Colonic mucosa (tissue), 4 donors: ENCODE results near the gene NR2E3. TPM values are rescaled to one million over a fixed set of nuclear protein-coding genes. Genes with fewer than 3 reads are reported as not detected.

Experiments
- DNase-seq: peaks from one replicate; pipeline ENCODE4 v3.0.0-alpha.2; 2020
- H3K27ac ChIP-seq: fragments of 200-600 bp; one replicate; pipeline ENCODE4 v1.8.0; 2021
- H3K27me3 ChIP-seq: fragments of 200-600 bp; one replicate; pipeline ENCODE4 v1.8.0; 2021
- H3K36me3 ChIP-seq: fragments of 200-600 bp; one replicate; pipeline ENCODE4 v1.8.0; 2021
- H3K4me1 ChIP-seq: fragments of 200-600 bp; one replicate; pipeline ENCODE4 v1.8.0; 2021; ENCODE audit warnings: mild to moderate bottlenecking
- H3K4me3 ChIP-seq: fragments of 200-600 bp; one replicate; pipeline ENCODE4 v1.8.0; 2021
- H3K9ac ChIP-seq, 2 donors: one replicate each; pipeline ENCODE4 v1.7.0; 2013; ENCODE audit warnings: control low read depth in 2 of 2, low read depth in 2 of 2, low read length in 2 of 2
- H3K9me3 ChIP-seq: fragments of 200-600 bp; one replicate; pipeline ENCODE4 v1.8.0; 2021
- CTCF ChIP-seq: fragments of 200-600 bp; IDR thresholded peaks from one replicate; pipeline ENCODE4 v1.8.0; 2022; ENCODE audit warnings: antibody characterized with exemption, mild to moderate bottlenecking
- intact Hi-C: fragments of 100-400 bp; cut with DNase I; formaldehyde crosslinking; loops from one replicate; pipeline ENCODE4 v1.14.1; 2022
- total RNA-seq, 2 donors: library from RNA; stranded (reverse); fragmentation: NEBNext Ultra II Directional in 1 of 2; extraction: Animal tissue kit (Norgen Biotek cat#: 25700) in 1 of 2; gene quantifications; one replicate each; pipeline ENCODE4 v1.2.1, GENCODE V29; 2021
- donor health status: healthy.
- donor health status: DM: no; HTN: no; CAD: no.
- donor health status: DM: no; HTN: no; CAD: no.

The NR2E3 gene
- total RNA-seq, 2 donors from 2014 or later = 0.35 to 0.64 TPM

- no peak for DNase-seq
- Histone ChIP-seq H3K27ac (no peak overlapping the region), H3K9ac (no peak overlapping the region), H3K27me3 (no peaks in the 10 kb centered on the region), H3K4me3 (no peak overlapping the region), H3K36me3 (no peaks in the 10 kb centered on the region), H3K9me3 (no peaks in the 10 kb centered on the region), H3K4me1 (no peaks in the 10 kb centered on the region)
- TF ChIP-seq CTCF = no peak
- intact Hi-C loops = no loop called here
Observed at GRCh38 chr15:71807691-71808091, 2.7 kb upstream of the NR2E3 start.

- H3K36me3 ChIP-seq = no peaks in the 10 kb centered on the region
- no peak overlapping the region for H3K4me3 ChIP-seq
- DNase-seq = no peak
- H3K27ac ChIP-seq = no peak overlapping the region
- intact Hi-C loops = no loop called here
- no peaks in the 10 kb centered on the region for H3K9me3 ChIP-seq
- H3K4me1 ChIP-seq = no peaks in the 10 kb centered on the region
- no peaks in the 10 kb centered on the region for H3K27me3 ChIP-seq
- no peak overlapping the region for H3K9ac ChIP-seq
- no peak for TF ChIP-seq CTCF
Observed at GRCh38 chr15:71808311-71809020, 1.9 kb upstream of the NR2E3 start.

GRCh38 chr15:71809346-71809745, 1.0 kb upstream of the NR2E3 start:
- Histone ChIP-seq H3K27me3 (no peaks in the 10 kb centered on the region), H3K36me3 (no peaks in the 10 kb centered on the region), H3K9me3 (no peaks in the 10 kb centered on the region), H3K4me1 (no peaks in the 10 kb centered on the region), H3K27ac (no peak overlapping the region), H3K9ac (no peak overlapping the region), H3K4me3 (no peak overlapping the region)
- intact Hi-C loops = no loop called here
- DNase-seq = no peak
- TF ChIP-seq CTCF = no peak

GRCh38 chr15:71811036-71811736, 832 bp downstream of the NR2E3 start:
- intact Hi-C loops = no loop called here
- H3K9me3 ChIP-seq = no peaks in the 10 kb centered on the region
- H3K36me3 ChIP-seq = no peaks in the 10 kb centered on the region
- H3K27me3 ChIP-seq = no peaks in the 10 kb centered on the region
- no peak for DNase-seq
- no peak overlapping the region for H3K27ac ChIP-seq
- TF ChIP-seq CTCF = no peak
- no peaks in the 10 kb centered on the region for H3K4me1 ChIP-seq
- no peak overlapping the region for H3K4me3 ChIP-seq
- H3K9ac ChIP-seq = no peak overlapping the region

- intact Hi-C loops = no loop called here
- no peak for TF ChIP-seq CTCF
- Histone ChIP-seq H3K27ac (no peak overlapping the region), H3K36me3 (no peaks in the 10 kb centered on the region), H3K9me3 (no peaks in the 10 kb centered on the region), H3K4me3 (no peak overlapping the region), H3K27me3 (no peaks in the 10 kb centered on the region), H3K9ac (no peak overlapping the region), H3K4me1 (no peaks in the 10 kb centered on the region)
- DNase-seq = no peak
Observed at GRCh38 chr15:71811752-71812735, 1.7 kb downstream of the NR2E3 start.
